Neural progenitor cell (in vitro differentiated cells): ENCODE results near the gene OPCML. TPM values are rescaled to one million over a fixed set of nuclear protein-coding genes. Genes with fewer than 3 reads are reported as not detected.

Source experiments
- DNase-seq: peaks from one replicate; pipeline ENCODE4 v3.0.0-alpha.2; 2016; ENCODE audit warnings: low spot score
- H2AFZ ChIP-seq: fragments of 200-600 bp; sonication (generic); replicated peaks from 2 replicates; pipeline ENCODE4 v1.6.1; 2016; ENCODE audit warnings: antibody characterized with exemption
- H3F3A ChIP-seq: fragments of 200-600 bp; sonication (generic); 2 replicates; pipeline ENCODE4 v1.6.1; 2016; ENCODE audit warnings: antibody characterized with exemption, low read depth
- H3K27ac ChIP-seq: fragments of 200-600 bp; sonication (generic); 2 replicates; pipeline ENCODE4 v1.5.1; 2016; ENCODE audit warnings: mild to moderate bottlenecking
- H3K27me3 ChIP-seq: fragments of 200-600 bp; sonication (generic); 2 replicates; pipeline ENCODE4 v1.6.1; 2016; ENCODE audit warnings: mild to moderate bottlenecking, moderate library complexity
- H3K36me3 ChIP-seq: fragments of 200-600 bp; sonication (generic); 2 replicates; pipeline ENCODE4 v1.5.1; 2016
- H3K4me1 ChIP-seq: fragments of 200-600 bp; sonication (generic); 2 replicates; pipeline ENCODE4 v1.6.1; 2016; ENCODE audit warnings: mixed run types
- H3K4me2 ChIP-seq: fragments of 200-600 bp; sonication (generic); 2 replicates; pipeline ENCODE4 v1.6.1; 2016
- H3K4me3 ChIP-seq: fragments of 200-600 bp; sonication (generic); 2 replicates; pipeline ENCODE4 v1.5.1; 2016
- H3K79me2 ChIP-seq: fragments of 200-600 bp; sonication (generic); 2 replicates; pipeline ENCODE4 v1.6.1; 2016; ENCODE audit warnings: low read depth
- H3K9ac ChIP-seq: fragments of 200-600 bp; sonication (generic); 2 replicates; pipeline ENCODE4 v1.6.1; 2016
- H3K9me3 ChIP-seq: fragments of 200-600 bp; sonication (generic); 2 replicates; pipeline ENCODE4 v1.5.1; 2016; ENCODE audit warnings: low read depth
- H4K20me1 ChIP-seq: fragments of 200-600 bp; sonication (generic); 2 replicates; pipeline ENCODE4 v1.6.1; 2016; ENCODE audit warnings: low read depth
- H3K27ac Mint-ChIP-seq: 3 replicates; pipeline ENCODE4 v1.8.0; 2021; ENCODE audit warnings: mixed read lengths
- H3K27me3 Mint-ChIP-seq: 2 replicates; pipeline ENCODE4 v1.8.0; 2022; ENCODE audit warnings: low read depth, mild to moderate bottlenecking, inconsistent platforms, moderate library complexity, mixed read lengths; ENCODE audit not compliant: insufficient read depth
- H3K36me3 Mint-ChIP-seq: 3 replicates; pipeline ENCODE4 v1.8.0; 2021; ENCODE audit warnings: mixed read lengths
- H3K4me1 Mint-ChIP-seq: 3 replicates; pipeline ENCODE4 v1.8.0; 2021; ENCODE audit warnings: mixed read lengths
- H3K4me3 Mint-ChIP-seq: 3 replicates; pipeline ENCODE4 v1.8.0; 2021; ENCODE audit warnings: mild to moderate bottlenecking, moderate library complexity, mixed read lengths
- H3K9me3 Mint-ChIP-seq: 3 replicates; pipeline ENCODE4 v1.8.0; 2020; ENCODE audit warnings: mixed read lengths
- CTCF ChIP-seq: fragments of 200-600 bp; sonication (generic); IDR thresholded peaks from 2 replicates; pipeline ENCODE4 v1.5.1; 2017; ENCODE audit warnings: antibody characterized with exemption, mild to moderate bottlenecking
- EZH2 ChIP-seq: fragments of 200-600 bp; sonication (generic); IDR thresholded peaks from 2 replicates; pipeline ENCODE4 v1.6.1; 2017; ENCODE audit warnings: antibody characterized with exemption, mild to moderate bottlenecking, moderate library complexity
- EZH2phosphoT487 ChIP-seq: fragments of 200-600 bp; sonication (generic); IDR thresholded peaks from 2 replicates; pipeline ENCODE4 v1.6.1; 2017; ENCODE audit warnings: antibody characterized with exemption
- total RNA-seq: library from RNA; depleted of rRNA; stranded (reverse); fragments of >200 nt; gene quantifications from 2 replicates; pipeline ENCODE4 v1.2.3, GENCODE V29; 2015; ENCODE audit warnings: low replicate concordance

OPCML gene
- total RNA-seq, 1 donor from 2014 or later: 0.02 TPM

- H3K27me3 ChIP-seq: peaks cover 9% of the 10 kb centered on the region
Measured at GRCh38 chr11:133239575-133239974, 292.7 kb downstream of the OPCML start.

GRCh38 chr11:133238495-133238894 is 293.8 kb downstream of the OPCML start:
- Histone ChIP-seq H3K4me1 (peaks cover 10% of the 10 kb centered on the region), H2AFZ (no peak overlapping the region), H3K4me2 (no peak overlapping the region), H3K27ac (no peak overlapping the region), H3K79me2 (no peaks in the 10 kb centered on the region), H3K4me3 (no peak overlapping the region), H4K20me1 (no peaks in the 10 kb centered on the region), H3K9me3 (no peaks in the 10 kb centered on the region), H3K27me3 (peaks cover 20% of the 10 kb centered on the region), H3K9ac (no peak overlapping the region), H3K36me3 (no peaks in the 10 kb centered on the region), H3F3A (no peaks in the 10 kb centered on the region)
- peaks cover 20% of the 10 kb centered on the region for H3K4me1 Mint-ChIP-seq
- peaks cover 9% of the 10 kb centered on the region for H3K27me3 Mint-ChIP-seq
- H3K27ac Mint-ChIP-seq: no peak overlapping the region
- peaks cover 4% of the 10 kb centered on the region for H3K9me3 Mint-ChIP-seq
- no peak for DNase-seq
- TF ChIP-seq CTCF (no peak), EZH2phosphoT487 (no peak), EZH2 (no peak)
- no peaks in the 10 kb centered on the region for H3K36me3 Mint-ChIP-seq
- H3K4me3 Mint-ChIP-seq: no peak overlapping the region

More at GRCh38 chr11:133239575-133239974, 292.7 kb downstream of the OPCML start:
- peak overlapping the region; percentile 22 for H3K4me2 ChIP-seq
- peak overlapping the region; percentile 51 for H3K27ac Mint-ChIP-seq
- no peaks in the 10 kb centered on the region for H3K9me3 Mint-ChIP-seq
- no peak overlapping the region for H3K4me3 Mint-ChIP-seq
- no peaks in the 10 kb centered on the region for H3K36me3 ChIP-seq
- DNase-seq: peak; percentile 13
- peaks cover 3% of the 10 kb centered on the region for H3K27me3 Mint-ChIP-seq
- H2AFZ ChIP-seq: no peak overlapping the region
- no peak overlapping the region for H3K27ac ChIP-seq
- no peaks in the 10 kb centered on the region for H3K9me3 ChIP-seq
- H3K9ac ChIP-seq: no peak overlapping the region
- no peaks in the 10 kb centered on the region for H3F3A ChIP-seq
- H3K4me1 Mint-ChIP-seq: peaks cover 17% of the 10 kb centered on the region
- no peaks in the 10 kb centered on the region for H4K20me1 ChIP-seq
- H3K79me2 ChIP-seq: no peaks in the 10 kb centered on the region
- peaks cover 10% of the 10 kb centered on the region for H3K4me1 ChIP-seq
- TF ChIP-seq EZH2 (no peak), CTCF (no peak), EZH2phosphoT487 (no peak)
- no peaks in the 10 kb centered on the region for H3K36me3 Mint-ChIP-seq
- no peak overlapping the region for H3K4me3 ChIP-seq

DNA sequence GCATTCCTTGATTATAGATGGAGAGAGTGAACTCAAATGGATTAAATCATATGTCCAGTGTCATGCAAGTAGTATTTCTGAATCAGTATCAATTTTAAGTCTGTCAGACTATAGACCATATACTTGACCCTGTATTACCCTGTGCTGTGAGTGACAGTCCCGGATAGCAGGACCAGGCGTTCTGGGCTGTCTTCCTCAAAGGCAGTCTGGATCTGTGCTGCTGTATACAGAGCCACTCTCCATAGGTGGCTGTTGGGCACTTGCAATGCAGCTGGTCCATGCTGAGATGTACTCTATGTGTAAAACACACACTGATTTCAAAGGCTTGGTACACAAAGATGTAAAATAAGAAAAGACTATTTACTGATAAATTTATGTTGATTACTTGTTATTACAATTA is 294.3 kb downstream of the OPCML start:
- no peak overlapping the region for H3K27ac Mint-ChIP-seq
- Histone ChIP-seq H3K27ac (no peak overlapping the region), H2AFZ (no peak overlapping the region), H3K9ac (no peak overlapping the region), H3K36me3 (no peaks in the 10 kb centered on the region), H4K20me1 (no peaks in the 10 kb centered on the region), H3K27me3 (peaks cover 25% of the 10 kb centered on the region), H3F3A (no peaks in the 10 kb centered on the region), H3K79me2 (no peaks in the 10 kb centered on the region), H3K4me3 (no peak overlapping the region), H3K4me1 (peaks cover 10% of the 10 kb centered on the region), H3K4me2 (no peak overlapping the region), H3K9me3 (no peaks in the 10 kb centered on the region)
- H3K27me3 Mint-ChIP-seq: peaks cover 9% of the 10 kb centered on the region
- no peak overlapping the region for H3K4me3 Mint-ChIP-seq
- DNase-seq: no peak
- H3K36me3 Mint-ChIP-seq: no peaks in the 10 kb centered on the region
- no peak for TF ChIP-seq CTCF
- no peak for TF ChIP-seq EZH2phosphoT487
- H3K9me3 Mint-ChIP-seq: peaks cover 5% of the 10 kb centered on the region
- H3K4me1 Mint-ChIP-seq: peaks cover 20% of the 10 kb centered on the region
